GM18508 (cell line): ENCODE data around the gene SLC16A11.
"Not testable (repeated sequence)": the region's sequence is repeated elsewhere in the genome, so short reads cannot be mapped to it uniquely, and the experiment has no call there.

Experiments
- ATAC-seq: cut with Tn5 transposase; IDR thresholded peaks from one replicate; pipeline ENCODE4 v1.9.1; 2021; ENCODE audit warnings: moderate number of reproducible peaks; ENCODE audit not compliant: insufficient read depth, unreplicated experiment

SLC16A11 gene

DNA sequence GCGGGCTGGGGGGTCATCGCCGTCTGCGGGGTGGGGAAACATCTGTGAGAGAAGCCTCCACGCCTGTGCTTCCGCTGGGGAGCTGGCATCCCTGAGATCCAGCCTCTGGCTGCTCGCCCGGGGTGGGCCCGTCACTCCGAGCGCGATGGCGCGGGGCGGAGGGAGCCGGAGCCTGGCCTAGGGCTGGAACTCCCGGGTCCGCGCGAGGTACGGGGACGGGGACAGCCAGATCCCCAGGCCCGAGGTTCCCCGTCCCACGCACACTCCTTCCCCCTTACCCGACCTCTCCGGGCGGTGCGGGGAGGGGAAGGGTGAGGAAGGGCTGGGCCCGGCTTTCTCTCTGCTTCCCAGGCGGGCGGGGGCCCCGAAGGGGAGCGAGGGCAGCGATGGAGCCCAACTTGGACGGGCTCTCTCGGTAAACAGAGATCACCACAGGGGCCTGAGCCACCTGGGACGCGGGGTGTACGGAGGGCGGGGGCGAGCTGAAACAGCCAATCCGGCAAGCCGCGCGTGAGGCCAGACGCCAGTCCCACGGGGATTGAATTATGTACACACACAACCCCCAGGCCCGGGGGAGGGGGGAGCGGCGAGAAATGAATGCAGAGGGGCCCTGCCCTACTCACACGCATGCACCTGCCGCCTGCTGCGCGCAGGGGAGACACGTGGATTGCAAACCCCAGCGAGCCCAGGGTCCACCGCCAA lies at the start of gene SLC16A11:
TSS of gene SLC16A11 (minus strand) at position 596 of the 702 bp plus-strand sequence. CDS start at position 17, 579 bp downstream.
- no peak for ATAC-seq

- not testable (repeated sequence) for ATAC-seq
These were observed 47.6 kb upstream of the SLC16A11 start for GRCh38 chr17:7091311-7092005.

DNA sequence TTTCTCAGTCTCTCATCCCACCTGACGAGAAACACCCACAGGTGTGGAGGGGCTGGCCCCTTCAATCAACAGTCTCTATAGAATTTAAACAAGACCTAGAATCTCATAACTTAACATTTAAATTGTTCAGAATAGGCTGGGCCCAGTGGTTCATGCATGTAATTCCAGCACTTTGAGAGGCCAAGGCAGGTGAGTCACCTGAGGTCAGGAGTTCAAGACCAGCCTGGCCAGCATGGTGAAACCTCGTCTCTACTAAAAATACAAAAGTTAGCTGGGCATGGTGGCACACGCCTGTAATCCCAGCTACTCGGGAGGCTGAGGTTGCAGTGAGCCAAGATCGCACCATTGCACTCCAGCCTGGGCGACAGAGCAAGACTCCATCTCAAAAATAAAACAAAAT lies 45.7 kb upstream of the SLC16A11 start:
- ATAC-seq = not testable (repeated sequence)

DNA sequence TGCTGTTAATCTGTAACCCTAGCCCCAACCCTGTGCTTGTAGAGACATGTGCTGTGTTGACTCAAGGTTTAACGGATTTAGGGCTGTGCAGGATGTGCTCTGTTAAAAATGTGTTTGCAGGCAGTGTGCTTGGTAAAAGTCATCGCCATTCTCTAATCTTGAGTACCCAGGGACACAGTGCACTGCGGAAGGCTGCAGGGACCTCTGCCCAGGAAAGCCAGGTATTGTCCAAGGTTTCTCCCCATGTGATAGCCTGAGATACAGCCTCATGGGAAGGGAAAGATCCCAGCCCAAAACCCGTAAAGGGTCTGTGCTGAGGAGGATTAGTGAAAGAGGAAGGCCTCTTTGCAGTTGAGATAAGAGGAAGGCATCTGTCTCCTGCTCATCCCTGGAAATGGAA lies 44.5 kb upstream of the SLC16A11 start:
- ATAC-seq = not testable (repeated sequence)

DNA sequence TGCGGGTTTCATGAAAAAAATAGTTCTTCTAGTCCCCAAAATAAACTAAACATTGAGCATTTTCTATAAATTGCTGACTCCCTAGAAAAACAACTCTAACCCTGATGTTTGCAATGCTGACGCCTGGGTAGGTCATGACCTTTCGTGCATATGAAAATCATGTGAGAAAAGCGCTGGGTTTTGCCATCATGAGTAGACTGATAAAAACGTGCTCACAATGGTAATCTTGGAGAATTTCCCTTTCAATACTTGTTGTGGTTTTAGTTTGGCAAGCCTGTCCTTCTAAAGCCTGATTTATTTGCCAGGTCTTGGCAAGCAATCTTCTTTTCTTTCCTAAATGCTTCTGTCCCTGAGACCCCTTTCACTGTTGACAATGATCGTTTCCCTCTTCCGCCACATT lies 40.2 kb upstream of the SLC16A11 start:
- ATAC-seq = no peak

- ATAC-seq = no peak
These were observed 39.7 kb upstream of the SLC16A11 start for GRCh38 chr17:7083592-7083991.

DNA sequence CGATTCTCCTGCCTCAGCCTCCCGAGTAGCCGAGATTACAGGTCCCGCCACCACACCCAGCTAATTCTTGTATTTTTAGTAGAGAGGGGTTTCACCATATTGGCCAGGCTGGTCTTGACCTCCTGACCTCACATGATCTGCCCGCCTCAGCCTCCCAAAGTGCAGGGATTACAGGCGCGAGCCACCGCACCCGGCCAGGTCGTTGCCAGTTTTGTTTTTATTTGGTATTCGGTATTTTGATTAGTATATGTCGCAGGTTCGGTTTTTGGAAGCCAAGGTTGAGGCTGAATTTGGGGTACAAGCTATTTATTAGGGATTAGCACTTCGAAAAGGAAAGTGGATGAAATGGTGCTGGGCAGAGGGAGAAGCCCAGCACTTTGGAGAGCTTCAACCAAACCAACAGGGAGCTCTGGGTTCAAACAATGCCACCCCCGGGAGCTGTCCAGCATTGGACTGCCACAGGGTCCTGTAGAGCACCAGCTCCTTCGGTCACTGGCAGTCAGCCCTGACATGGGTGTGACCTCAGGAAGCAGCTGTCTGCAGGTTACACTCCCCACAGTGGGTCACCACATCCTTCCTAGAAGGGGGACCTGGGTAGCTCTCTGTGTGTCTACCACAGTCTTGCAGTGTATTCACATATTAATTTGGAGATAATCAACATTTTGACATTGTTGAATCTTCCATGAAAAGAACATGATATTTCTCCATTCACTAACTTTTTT lies 37.6 kb upstream of the SLC16A11 start:
- no peak for ATAC-seq

GRCh38 chr17:7080456-7081041 lies 36.7 kb upstream of the SLC16A11 start:
- no peak for ATAC-seq

DNA sequence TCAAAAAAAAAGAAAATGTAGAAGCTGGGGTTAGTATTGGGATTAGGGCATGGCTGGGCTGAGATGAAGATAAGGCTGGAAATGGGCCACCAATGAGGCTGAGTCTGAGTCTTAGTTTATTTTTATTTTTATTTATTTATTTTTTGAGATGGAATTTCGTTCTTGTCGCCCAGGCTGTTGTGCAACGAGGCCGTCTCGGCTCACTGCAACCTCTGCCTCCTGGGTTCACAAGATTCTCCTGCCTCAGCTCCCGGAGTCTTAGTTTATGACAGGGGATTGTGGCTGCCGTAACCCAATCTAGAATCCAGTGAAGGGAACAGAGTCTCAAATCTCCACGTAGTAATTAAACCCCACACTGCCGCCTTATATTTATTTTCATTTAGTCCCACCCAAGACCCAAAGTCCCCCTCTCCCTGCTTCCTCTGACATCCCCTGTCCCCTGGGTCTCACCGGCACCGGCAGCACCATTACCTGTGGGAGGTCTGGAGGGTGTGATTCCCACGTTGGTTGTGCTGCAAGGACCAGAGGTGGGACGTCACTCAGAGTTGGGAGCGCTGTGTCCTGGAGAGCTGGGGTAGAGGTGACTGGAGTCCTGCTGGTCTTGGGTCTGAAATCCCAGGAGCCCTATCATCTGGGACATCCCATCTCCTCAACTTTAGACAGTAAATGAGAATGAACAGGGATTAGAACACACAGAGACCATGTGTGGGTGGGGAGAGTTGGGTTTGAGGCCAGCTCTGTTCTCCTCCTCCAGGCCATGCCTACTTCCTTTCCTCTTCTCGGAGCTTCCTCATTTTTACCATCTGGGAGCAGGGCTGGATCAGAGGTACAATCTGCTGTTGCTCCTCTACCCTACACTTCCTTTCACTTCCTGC lies 35.9 kb upstream of the SLC16A11 start, which contains the start of gene CLEC10A:
TSS of gene CLEC10A (minus strand) at position 671 of the 875 bp plus-strand sequence. CDS start 1,439 bp downstream, outside the sequence.
- no peak for ATAC-seq

- ATAC-seq = no peak
These were observed 34.8 kb upstream of the SLC16A11 start for GRCh38 chr17:7078711-7079110.

DNA sequence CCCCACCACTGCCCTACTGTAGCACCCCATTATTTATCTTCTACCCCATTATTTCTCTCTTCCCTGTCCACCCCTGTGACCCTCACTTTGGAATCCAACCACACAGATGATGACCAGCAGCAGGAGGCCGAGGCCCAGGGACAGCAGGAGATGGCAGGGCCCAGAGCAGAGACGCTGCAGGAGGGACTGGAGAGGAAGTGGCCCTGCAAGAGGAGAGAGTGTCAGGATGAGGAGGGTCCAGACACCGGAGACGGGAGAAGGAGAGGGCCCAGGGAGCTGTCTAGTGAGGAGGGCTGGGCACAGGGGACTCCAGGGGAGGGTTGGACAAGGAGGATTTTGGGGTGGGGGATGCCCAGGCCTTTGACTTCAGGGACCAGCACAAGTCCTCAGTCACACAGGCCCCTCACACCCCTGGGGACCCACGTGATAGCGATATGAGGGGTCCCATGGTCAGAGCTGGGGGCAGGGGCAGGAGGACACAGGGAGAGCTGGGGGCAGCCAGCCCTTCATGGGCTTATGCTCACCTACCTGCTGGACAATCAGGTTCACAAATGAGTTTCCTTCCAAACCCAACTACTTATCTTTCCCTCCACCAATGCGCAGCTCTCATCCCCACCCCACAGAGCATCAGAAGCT lies 34.1 kb upstream of the SLC16A11 start:
- ATAC-seq = no peak

GRCh38 chr17:7074931-7075330 lies 31.0 kb upstream of the SLC16A11 start:
- no peak for ATAC-seq

DNA sequence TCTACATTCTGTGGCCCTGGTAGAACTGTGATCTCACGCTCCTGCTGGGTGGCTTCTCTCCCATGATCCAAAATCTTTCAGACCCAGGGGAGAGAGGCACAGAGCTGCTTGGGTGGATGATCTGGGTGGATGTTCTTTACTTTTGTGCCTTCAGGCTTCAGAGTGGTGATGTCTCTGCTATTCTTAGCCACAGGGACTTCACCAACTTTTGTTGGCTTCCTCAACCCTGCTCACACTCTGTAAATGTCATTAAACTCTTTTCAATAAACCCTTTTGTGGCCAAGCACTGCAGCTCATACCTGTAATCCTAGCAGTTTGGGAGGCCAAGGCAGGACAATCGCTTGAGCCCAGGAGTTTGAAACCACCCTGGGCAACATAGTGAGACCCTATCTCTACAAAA lies 28.5 kb upstream of the SLC16A11 start:
- no peak for ATAC-seq

- ATAC-seq = no peak
These were observed 26.8 kb upstream of the SLC16A11 start for GRCh38 chr17:7070712-7071111.

- no peak for ATAC-seq
These were observed 24.4 kb upstream of the SLC16A11 start for GRCh38 chr17:7068268-7068667.

DNA sequence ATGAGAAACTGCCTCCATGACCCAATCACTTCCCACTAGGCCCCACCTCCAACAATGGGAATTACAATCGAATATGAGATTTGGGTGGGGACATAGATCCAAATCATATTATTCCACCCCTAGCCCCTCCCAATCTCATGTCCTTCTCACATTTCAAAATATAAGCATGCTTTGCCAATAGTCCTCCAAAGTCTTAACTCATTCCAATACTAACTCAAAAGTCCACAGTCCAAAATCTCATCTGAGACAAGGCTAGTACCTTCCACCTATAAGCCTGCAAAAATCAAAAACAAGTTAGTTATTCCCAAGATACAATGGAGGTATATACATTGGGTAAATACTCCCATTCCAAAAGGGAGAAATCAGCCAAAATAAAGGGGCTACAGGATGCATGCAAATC lies 23.3 kb upstream of the SLC16A11 start:
- no peak for ATAC-seq

GRCh38 chr17:7064261-7064660 lies 20.4 kb upstream of the SLC16A11 start:
- no peak for ATAC-seq

GRCh38 chr17:7063518-7064094 lies 19.7 kb upstream of the SLC16A11 start:
- ATAC-seq = no peak
